Measurements from ENCODE around the gene NELL1.

DNA sequence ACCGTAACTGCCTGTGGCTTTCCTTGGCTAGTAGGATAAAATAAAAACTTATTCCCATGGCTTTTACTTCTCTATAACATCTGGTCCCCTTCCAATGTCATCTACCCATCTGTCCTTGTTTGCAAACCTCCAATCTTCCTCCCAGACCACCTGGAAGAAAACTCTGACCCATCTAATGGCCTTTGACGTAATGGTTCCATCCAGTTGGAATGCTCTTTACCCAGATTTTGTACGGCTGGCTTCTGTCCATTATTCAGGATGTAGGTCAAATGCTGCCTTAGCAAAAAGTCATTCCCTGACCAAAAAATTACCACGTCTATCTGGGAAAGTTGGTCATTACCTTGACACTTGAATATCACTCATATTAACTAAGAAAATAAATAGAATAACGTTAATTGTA lies 945.6 kb downstream of the NELL1 start:
- TF ChIP-seq, protein P1, sequence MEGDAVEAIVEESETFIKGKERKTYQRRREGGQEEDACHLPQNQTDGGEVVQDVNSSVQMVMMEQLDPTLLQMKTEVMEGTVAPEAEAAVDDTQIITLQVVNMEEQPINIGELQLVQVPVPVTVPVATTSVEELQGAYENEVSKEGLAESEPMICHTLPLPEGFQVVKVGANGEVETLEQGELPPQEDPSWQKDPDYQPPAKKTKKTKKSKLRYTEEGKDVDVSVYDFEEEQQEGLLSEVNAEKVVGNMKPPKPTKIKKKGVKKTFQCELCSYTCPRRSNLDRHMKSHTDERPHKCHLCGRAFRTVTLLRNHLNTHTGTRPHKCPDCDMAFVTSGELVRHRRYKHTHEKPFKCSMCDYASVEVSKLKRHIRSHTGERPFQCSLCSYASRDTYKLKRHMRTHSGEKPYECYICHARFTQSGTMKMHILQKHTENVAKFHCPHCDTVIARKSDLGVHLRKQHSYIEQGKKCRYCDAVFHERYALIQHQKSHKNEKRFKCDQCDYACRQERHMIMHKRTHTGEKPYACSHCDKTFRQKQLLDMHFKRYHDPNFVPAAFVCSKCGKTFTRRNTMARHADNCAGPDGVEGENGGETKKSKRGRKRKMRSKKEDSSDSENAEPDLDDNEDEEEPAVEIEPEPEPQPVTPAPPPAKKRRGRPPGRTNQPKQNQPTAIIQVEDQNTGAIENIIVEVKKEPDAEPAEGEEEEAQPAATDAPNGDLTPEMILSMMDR (IDR thresholded peaks at IDR 0.05) = no peak
- no peak for TF ChIP-seq POLR2A (IDR thresholded peaks at IDR 0.05)

Data from body of pancreas (tissue), 4 donors.